NCI-H446 (cell line): Measurements from ENCODE around the gene ALG13.
"Not testable (repeated sequence)": the region's sequence is repeated elsewhere in the genome, so short reads cannot be mapped to it uniquely, and the experiment has no call there.

Experiments
- DNase-seq, 2 experiments: peaks; one replicate each; lab custom pipeline; 2025; lab: John Stamatoyannopoulos, UW

The ALG13 gene

GRCh38 chrX:111759686-111760085 lies 78.7 kb downstream of the ALG13 start:
- peak in 1 of 2 experiments; percentile 35 for DNase-seq

- DNase-seq: no peak
Measured at GRCh38 chrX:111761578-111762135, 80.7 kb downstream of the ALG13 start.

- no peak for DNase-seq
Measured at GRCh38 chrX:111778591-111778990, 97.6 kb downstream of the ALG13 start.

GRCh38 chrX:111779582-111779981 lies 98.6 kb downstream of the ALG13 start:
- no peak for DNase-seq

- no peak for DNase-seq
Measured at GRCh38 chrX:111784667-111785066, 103.7 kb downstream of the ALG13 start.

GRCh38 chrX:111790054-111790453 lies 109.1 kb downstream of the ALG13 start:
- not testable (repeated sequence) for DNase-seq
